DMS53 treated with DMSO at 0.1 percent for 48 hours (cell line): ENCODE results near the gene RBM19.
A peak's percentile ranks its signal among the peaks of the same experiment; 100 is the strongest.

Experiments
- DNase-seq: peaks from one replicate; lab custom pipeline; 2025; ENCODE audit not compliant: unreplicated experiment; lab: John Stamatoyannopoulos, UW

The RBM19 gene

DNA sequence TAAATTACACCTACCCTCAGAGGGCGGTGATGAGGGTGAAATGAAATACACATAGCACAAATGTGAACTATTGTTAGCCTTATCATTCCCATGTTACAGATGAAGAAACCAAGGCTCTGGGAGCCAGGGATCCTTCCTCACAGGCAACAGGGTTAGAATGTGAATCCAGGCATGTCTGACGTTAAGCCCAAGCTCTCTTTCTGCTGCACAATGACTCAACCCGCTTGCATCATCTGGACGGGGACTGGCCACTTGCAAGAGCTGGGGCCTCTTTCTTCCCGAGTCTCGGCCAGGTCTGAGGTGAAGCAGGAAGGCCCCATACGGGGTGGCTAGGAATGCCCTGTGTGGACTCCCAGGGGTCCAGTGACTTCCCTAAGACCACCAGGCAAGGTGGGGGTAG lies 105.2 kb downstream of the RBM19 start:
- no peak for DNase-seq

DNA sequence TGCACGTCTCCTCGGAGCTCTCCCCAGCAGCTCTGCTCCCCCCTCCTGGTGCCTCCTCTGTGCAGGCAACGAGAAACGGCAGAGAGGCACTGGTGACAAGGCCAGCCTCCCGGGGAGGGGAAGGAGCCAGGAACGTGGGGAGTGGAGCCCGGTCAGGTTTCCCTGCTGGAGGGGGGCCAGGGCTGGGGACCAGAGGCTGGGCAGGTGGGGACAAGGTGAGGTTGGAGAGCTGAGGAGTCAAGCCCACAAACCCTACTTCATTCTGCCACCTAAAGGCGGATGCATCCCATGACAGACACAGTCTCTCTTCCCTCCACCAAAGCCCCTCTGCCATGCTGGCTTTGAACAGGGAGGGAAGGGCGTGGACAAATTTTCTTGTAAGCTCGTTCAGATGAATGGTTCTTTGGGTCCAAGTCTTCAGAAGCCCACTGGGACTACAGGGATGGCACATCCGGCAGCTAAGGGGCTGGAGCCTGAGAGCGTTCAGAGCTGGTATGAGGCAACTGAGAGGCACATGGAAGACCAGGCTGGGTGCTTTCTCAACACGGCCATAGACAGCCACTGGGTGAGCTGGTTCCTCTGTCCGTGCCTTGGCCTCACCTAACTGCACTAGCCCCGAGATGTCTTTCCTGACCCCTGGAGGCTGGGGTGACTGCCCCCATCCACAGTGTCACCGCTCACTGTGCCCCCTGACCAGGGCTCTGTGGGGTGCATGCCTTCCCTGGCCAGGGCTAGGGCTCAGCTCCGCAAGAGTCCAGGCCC lies 105.9 kb downstream of the RBM19 start:
- no peak for DNase-seq

DNA sequence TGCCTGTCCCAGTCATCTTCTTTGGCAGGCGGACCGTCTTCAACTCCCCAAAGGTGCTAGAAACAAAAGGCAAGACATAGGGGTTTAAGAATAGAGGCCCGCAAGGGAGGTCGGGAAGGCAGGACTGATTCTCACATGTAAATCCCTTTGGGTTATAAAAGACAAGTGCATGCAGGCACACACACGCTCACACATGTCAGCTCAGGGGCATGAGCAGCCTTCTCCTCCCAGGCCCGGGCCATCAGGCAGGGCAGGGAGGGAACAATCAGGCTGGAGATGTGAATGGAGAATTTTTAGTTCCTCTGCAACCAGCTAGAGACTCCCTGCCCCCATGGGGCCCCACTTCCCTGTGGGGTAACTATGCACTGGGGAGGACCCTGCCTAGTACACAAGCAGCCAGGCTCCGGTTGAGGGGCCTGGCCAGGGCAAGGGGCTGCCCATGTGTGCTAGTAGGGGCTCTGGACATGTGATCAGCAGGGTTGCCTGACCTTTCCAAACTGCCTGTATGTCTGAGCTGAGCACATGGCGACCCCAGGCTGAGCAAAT lies 107.2 kb downstream of the RBM19 start:
- no peak for DNase-seq

DNA sequence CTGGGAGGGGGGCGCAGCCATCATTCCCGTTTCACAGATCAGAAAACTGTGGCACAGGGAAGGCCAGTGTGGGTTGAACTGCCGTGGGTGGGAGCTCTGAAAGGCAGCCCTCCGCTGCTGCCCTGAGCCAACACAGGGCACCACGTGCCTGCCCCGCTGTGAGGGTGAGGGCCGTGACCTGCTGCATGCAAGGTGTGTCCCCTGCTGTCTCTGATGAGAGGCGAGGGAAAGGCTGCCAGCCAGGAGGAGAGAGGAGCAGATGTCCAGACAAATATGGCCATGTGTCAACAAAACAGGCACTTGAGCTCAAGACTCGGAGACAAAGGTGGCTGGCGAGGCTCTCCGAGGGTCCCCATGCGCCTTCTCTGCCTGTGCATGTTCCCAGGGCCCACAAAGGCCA lies 108.8 kb downstream of the RBM19 start:
- peak; percentile 16 for DNase-seq

DNA sequence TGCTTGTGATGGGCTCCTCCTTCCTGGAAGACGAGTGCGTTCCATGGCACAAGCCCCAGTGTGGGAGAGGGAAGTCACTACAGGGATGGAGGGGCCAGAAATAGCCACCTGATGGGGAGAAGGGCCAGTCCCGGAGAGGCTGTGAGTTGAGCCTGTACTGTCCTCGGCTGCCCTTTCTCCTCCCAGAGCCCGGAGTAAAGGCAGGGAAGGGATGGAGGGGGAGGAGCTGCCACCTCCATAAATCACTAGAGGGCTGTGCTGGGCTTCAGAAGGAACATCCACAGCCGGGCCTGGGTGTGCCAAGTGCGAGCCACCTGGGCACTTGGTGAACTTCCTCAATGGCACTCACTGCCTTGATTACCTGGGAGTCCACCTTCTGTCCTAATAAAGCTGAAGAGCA lies 110.1 kb downstream of the RBM19 start:
- DNase-seq = no peak

DNA sequence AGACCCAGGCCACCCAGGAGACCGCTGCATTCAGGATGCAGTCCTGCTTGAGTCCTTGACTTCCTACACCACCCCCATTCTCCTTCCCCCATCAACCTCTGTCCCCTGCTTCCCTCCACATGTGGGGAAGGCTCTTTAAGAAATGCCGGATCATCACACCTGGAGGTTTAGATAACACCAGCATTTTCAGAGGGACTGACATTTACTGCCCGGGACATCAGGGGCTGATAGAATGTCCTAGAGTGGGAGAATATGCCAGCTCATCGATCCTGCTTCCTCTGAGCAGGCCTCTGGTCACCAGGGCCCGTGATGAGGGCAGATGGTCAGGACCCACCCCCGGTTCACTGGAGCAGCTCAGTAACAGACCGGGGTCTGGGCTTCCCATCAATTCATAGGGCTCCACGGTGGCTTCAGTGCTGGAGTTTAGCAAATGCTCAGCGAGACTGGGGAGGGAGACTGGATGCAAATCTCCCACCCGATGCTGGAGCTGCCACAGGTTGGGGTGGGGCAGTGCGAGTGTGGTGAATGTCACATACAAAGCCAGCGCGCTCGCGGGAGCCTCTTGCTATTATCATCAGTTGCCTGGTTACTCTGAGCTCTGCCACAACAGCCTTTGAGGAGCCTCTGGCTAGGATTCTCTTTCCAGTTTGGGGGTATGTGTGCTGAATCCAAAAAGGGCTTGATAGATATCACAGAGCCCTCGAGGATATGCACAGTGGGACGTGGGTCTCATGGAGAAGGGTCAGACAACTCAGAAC lies 111.6 kb downstream of the RBM19 start:
- DNase-seq = no peak

DNA sequence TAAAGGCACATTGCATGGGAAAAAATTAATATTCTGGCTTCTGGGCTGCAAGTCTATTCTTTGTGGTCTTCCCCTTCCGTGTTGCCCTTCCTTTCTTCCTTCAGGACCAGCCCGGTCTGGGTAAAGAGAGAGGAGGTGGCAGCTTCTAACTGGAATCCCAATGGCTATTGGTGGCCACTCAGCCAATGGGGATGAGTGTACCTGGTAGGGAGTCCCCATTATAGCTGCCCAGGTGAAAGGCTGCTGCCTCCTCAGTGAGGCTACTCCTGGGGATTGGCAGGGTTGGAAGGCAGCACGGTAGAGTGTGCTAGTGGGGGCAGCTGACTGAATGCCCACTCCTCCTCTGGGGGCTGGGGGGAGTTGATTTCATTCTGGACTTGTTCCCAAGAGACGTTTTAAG lies 112.6 kb downstream of the RBM19 start:
- no peak for DNase-seq

DNA sequence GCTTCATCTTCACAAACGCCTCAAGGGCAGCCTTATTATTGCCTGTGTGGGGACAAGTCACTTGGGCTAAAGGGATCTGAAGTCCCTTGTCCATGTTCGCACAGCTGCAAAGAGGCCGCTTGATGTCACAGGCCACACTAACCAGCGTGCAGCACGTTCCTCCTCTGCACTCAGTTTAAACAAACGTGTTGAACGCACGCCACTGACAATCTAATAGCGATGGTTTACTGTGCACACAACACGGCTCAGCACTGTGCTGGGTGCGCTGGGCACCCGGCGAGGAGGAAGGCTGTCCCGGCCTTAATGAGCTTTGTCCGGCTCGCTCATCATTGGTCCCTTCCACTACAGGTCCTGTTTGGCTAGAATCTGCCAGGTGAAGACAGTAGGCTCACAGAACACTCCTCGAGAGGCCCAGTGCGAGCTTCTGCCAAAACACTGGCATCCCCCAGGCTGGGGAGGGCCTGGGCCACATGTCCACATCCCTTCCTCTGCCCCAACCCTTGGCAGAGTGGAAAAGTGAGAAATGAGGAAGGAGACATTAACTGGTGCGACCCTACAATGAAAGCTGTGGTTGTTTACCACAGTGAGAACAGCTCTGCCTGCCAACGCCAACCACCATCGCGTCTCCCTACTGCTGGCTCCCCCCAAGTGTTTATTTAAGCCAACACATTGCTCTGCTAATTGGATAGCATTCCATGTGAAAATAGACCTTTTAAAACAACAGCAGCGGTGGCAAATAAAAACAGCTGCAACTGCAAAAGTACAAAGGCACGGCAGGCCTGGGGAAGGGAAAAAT lies 113.2 kb downstream of the RBM19 start:
- DNase-seq = no peak

DNA sequence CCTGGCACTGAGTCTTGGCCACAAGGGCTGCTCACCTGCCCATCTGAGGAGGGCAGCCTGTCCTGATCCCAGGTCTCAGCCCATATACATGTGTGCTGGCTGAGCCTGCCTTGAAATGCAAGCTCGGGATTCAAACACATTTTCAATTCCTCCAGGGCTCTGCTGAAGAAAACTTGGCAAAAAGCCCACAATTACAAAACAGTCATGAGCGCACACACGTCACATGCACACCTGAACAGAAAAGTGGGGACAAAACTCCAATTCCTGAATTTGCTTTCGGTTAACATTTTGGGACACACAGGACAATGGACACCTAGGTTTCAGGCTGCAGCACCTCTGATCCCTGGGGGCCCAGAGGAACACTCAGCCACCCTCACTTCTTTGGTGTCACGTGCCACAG lies 113.9 kb downstream of the RBM19 start:
- DNase-seq = no peak

DNA sequence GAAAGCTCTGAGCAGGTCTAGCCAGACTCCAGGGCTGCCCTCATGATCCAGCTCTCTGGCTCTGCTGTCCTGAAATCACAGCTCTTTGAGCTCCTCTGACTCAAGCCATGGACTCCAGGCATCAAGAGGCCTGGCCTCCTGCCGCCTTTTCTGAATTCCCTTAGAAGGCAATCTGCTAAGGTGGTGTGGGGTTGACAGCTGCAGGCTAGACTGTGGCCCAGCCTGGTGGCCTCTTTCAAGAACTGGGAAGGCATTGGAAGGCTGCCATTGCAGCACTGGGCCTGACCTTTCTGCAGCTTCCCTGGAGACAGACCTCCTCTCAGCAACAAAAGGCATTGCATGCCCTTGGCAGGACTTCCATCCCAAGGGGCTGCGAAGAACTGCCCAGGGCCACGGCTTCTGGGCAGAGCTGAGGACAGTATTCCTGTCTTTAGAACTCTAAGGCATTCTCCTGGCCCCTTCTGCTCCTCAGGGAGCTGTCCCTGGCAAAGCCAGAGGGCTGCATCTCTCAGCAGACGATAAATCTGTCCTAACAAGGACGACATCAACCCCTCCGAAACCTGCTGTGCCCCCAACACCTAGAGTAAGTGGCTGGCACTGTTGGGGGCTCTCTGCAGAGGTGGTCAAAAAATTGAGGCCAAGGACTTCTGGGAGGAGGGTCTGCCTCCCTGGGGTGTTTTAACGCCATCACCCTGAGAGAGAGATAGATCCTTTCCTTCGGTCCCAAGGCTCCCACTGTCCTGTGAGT lies 115.6 kb downstream of the RBM19 start:
- DNase-seq = no peak

DNA sequence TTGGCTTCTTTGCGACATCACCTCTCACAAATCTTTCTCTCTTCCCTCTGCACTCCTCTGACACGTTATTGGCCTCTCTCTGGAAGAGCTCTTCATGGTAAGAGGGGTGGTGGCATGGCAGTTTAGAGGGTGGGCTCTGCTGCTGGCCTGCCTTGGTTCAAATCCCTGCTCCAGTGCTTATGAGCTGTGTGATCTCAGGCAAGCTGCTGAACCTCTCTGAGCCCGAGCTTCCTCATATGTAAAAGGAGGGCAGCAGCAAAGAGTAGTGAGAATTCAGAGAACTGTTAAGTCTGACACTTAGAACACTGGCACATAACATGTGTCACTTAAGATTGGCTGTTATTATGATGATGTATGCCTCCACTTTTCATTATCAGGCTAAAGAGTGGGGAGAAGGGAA lies 118.3 kb downstream of the RBM19 start:
- DNase-seq = no peak

DNA sequence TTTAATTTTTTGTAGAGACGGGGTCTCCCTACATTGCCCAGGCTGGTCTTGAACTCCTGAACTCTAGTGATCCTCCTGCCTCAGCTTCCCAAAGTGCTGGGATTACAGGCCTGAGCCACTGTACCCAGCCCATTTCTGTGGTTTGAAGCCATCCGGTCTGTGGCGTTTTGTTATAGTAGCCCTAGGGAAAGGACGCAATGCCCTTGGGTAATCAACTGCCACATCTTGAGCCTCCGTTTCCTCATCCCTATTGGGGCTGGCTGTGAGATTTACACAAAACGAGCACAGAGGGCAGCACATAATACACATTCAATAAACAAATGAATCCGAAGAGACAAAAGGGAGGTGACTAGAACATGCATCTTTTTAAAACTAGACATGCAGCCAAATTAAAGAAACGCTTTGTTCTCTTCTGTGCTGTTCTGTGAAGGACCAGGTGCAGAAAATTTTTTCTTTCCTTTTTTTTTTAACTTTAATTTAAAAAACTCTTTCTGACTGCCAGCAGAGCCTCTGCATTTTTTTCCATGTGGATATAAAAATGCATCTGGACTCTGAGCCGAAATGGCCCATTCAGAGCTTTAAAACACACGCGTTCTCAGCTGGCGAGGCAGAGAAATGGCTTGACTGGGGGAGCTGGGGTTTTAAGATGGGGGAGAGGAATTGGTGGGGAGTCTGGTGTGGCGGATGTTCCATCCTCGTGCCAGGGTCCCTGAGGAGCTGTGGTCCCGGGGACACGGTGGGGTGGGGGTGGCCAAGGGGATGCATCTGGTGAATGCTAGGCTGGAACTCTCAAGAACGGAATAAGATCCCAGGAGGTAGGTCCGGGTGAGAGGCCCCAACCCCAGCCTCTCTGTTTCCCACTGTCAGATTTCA lies 119.0 kb downstream of the RBM19 start:
- no peak for DNase-seq

DNA sequence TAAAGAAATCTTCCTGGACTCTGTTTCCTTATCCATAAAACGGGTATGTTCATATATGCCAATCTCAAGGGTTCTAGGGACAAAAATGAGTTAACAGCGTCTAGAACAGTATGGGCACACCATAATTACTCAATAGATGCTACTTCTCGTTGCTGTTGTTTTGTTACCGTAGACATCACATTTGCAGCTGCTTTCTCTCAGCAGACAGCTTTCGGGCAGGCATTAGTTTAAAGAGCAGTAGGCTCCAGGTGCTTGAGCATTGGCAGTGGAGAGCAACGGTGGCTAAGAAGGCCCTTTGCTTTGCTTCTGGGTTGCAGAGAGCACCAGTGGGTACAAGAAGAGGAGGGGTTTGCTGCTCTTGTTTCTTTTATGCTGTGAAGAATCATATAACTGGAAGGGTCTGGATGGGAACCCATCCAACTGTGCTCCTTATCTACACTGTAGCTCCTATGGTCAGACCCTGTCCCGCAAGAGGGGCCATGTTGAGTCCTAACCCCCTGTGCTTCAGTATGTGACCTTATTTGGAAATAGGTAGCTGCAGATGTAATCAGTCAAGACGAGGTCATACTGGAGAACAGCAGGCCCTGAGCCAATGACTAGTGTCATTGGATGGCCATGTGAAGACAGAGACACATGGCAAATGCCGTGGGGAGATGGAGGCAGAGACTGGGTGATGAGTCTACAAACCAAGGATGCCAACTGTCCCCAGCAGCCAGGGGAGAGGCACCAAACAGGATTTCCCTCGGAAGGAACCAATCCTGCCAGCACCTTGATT lies 120.0 kb downstream of the RBM19 start:
- DNase-seq = no peak

DNA sequence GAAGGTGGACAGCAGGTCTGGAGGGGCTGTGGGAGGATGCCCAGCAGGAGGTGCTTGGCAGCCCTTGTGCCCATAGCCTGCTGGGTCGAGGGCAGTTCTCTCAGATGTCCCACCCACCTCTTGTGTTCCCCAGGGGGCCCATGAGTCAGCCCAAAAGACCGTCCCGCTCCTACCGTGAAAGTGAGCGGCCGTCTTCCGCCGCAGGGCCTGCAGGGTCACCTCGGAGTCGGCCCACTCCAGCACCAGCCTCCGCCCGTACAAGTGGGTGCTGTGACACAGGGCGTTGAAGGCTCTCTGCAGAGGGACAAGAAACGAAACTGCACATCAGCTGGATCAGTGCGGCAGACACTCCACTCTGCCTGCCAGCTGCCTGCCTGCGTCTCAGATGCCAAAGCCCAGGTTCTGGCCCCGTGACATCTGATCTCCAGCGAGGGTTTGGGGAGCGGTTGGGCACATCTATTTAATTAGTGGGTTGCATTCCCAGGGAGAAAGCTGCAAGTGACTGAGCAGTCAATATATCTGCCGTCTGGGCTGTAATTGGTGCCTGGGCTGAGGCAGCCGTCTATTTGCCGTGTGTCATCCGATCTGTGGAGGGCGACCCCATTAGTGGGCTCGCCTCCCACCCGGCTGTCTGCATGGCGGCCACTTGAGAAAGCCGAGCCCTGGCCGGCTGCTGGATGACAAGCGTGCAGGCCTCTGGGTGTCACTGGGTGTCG lies 121.5 kb downstream of the RBM19 start:
- no peak for DNase-seq

DNA sequence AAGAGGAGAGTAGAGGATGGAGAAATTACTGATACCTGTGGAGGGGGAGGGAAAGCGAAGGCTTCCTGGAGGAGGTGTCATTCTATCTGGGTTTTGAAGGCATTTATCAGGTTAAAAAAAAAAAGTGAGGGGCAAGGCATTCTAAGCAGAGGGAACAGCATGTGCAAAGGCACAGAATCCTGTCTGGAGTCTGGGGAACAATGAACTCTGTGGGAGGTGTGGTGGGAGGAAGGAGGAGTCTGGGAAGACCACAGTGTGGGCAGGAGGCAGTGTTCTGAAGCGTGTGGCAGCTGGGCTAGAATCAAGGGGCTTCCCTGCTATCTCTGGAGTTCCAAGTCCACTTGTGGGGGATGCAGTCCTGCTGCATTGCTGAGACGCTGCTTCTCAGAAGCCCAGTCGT lies 123.4 kb downstream of the RBM19 start:
- DNase-seq = no peak

DNA sequence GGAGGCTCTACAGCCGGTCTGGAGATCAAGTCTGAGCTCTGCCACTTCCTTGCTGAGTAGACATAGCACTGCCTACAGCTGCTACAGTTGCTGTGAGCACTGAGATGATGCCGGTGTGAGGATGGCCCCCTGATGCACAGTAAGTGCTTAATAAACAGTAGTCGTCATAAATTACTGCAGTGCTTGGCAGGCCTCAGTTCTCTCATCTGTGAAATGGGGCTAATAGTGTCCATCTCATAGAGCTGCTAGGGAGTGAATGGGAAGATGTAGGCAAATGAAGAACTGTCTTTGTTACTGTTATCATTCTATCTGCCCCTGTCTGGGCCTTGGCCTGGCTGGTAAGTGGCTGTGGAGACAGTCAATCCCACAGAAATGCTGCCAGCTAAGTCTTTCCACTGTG lies 124.3 kb downstream of the RBM19 start:
- DNase-seq = no peak

DNA sequence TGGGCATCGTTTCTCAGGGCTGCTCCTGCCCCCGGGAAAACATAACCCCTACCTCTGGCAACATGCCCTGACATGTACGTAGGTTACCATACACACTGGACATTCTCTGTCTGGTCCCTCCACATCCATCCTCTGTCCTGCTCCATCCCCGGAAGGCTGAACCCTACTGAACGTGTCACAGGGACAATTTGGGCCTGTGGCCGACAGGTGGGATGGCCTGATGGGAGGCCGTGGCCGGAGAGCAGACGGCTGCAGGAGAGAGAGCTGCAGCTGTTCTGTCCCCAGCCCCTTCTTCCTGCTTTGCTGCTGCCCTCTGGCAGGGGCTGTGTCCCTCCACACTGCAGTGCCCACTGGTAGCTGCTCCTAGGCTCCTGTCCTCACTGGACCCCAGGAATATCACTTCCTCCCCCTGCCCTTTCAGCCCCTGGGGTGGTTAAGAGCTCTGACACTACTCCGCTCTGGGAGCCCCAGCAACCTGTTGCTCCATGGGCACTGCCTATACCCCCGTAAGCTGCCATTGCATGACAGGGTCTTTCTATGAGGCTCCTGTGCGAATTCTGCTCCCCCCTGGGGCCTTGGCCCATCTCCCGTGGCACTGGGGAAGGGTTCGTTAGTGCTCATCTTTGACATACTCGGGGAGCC lies 125.6 kb downstream of the RBM19 start:
- no peak for DNase-seq

DNA sequence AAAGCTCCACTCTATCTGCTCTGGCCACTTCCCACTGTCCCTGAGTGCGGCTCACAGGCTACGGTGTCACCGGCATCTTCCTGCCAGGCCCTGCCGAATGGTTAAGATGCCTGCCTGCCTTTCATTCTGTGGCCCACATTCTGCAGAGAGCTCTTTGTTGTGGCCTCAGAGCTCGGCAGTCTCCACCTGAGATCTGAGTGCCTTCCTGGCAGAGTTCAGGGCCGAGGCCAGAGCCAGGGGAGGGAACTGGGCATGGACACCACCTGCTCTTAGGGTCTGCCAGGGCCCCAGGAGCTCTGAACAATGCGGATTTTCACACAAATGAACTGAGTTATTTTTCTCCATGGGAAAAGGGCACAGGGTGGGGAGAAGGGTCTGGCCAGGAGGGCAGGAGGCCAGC lies 127.2 kb downstream of the RBM19 start:
- no peak for DNase-seq
